ENCODE measurements around the gene CDX1.

The CDX1 gene

GRCh38 chr5:150131978-150132694 lies 34.4 kb upstream of the CDX1 start:
- no peak for DNase-seq (ENCODE audit: low spot score)

GRCh38 chr5:150132740-150133139 lies 33.8 kb upstream of the CDX1 start:
- no peak for DNase-seq (ENCODE audit: low spot score)

- DNase-seq (ENCODE audit: low spot score), result no peak
These were observed 32.9 kb upstream of the CDX1 start for GRCh38 chr5:150133581-150134197.

GRCh38 chr5:150134198-150134588 lies 32.4 kb upstream of the CDX1 start:
- DNase-seq (ENCODE audit: low spot score), result no peak

DNA sequence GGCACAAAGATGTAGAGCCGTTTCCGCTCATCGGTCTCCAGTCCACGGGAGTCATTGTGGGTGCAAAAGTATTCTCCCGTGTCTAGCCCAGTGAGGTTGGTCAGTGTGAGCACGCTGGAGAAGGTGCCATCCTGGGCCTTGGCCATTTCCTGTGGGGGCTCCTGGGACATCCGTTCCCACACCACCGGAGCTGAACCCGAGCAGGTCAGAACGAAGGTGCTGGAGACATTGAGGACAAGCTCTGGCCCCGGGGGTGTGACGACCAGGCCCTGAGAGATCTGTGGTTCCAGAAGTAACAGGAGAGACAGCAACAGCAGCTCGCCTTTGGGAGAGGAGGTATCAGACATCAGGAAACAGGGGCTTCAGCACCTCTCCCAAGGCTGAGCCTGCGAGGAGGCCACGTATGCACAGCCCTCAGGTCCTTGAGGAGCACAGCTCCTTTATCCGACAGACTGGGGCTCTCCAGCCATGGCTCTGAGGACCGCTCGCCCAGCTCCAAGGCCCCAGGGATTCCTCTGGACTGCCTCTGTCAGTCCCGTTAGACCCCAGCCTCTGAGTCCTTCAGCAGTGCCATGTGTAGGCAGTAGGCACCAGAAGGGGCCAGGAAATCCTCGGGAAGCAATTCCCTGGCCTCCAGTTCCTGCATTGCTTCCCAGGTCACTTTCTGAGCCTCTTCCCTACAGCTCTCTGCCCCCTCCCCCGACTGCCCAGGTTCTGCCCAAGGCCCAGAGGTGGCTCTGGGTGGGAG lies 30.8 kb upstream of the CDX1 start:
- no peak for DNase-seq (ENCODE audit: low spot score)

- no peak for DNase-seq (ENCODE audit: low spot score)
These were observed 30.0 kb upstream of the CDX1 start for GRCh38 chr5:150136305-150137167.

DNA sequence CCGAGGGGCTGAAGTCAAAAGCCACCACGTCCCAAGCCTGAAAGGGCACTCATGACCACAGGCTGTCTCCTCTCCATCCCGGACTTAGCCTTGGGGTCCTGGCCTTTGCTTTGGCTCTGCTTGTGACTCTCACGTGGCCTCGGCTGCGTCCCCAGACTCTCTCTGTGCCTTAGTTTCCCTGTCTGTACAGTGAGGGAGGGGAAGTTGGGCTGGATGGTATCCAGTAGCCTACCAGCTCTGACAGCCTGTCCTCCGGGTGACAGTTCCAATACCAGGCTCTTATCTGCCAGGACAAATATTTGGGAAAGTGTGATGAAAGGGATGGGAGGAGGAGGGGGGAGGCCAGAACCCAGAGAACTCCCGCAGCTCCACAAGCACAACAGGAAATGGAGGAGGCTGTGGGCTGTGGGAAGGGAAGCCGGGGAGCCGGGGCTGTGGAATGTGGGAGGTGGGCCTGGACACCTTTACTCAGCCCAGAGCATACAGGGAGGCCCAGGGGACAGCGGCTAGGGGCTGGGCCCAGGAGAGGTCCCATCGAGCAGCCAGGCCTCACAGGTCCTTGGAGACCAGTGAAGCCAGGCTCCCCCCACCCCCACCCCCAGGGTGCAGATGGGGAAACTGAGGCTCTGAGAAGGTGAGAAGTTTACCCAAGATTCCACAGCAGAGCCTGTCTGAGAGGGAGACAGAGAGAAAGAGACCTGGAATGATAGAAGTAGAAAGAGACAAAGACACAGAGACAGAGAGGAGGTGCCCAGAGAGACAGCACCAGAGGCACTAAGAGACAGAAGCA lies 29.2 kb upstream of the CDX1 start:
- DNase-seq (ENCODE audit: low spot score), result peak; percentile 71

GRCh38 chr5:150137997-150138396 lies 28.6 kb upstream of the CDX1 start:
- no peak for DNase-seq (ENCODE audit: low spot score)

DNA sequence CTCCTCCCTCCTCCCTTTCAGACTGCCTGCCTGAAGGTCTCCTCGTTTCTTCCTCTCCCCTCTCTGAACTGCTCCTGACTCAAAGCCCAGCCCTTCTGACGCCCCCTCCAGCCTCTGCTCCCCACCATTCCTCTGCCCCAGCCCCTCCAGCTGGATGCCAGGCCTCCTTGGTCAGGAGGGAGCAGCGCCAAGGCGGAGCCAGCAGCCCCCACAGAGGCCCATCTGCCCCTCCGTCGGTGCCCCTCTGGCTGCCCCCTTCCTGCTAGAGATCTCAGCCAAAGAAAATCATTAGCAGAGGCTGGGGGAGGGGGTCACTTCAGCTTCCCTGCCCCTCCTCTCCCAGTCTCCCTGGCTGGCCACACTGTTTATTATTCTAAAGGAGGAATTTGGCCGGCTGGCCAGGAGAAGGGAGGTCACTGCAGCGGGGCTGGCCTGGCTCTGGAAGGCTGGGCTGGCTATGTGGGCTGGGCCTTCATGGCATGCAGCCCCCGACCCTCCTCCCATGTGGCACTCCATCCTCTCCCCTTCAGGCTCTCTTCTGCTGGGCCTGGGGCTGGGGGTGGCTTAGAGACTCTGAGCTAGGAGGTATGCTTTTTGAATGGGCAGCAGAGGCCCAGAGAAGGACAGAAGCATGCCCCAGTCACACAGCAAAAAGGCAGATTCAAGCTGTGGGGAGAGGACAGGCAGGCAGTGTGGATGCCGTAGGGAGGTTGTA lies 27.9 kb upstream of the CDX1 start:
- peak; percentile 46 for DNase-seq (ENCODE audit: low spot score)

DNA sequence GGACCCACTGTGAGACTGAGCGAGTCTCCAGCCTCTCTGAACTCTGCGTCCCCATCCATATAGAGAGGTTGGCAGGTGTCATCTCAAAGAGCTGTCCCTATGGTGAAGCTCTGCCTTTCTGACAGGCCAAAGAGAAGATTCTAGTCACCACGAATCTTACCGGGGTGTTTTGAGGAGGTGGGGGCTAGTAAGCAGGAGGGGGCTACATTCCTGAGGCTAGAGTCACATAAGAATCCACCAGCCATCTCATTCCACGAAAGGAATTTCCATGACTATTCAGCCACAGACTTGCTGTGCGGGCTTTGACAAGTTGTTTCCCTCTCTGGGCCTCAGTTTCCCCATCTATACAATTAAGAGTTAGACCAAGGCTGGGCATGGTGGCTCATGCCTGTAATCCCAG lies 27.2 kb upstream of the CDX1 start:
- no peak for DNase-seq (ENCODE audit: low spot score)

- no peak for DNase-seq (ENCODE audit: low spot score)
These were observed 25.7 kb upstream of the CDX1 start for GRCh38 chr5:150140830-150141229.

GRCh38 chr5:150141544-150142184 lies 24.9 kb upstream of the CDX1 start:
- DNase-seq (ENCODE audit: low spot score), result no peak

GRCh38 chr5:150142185-150142958 lies 24.2 kb upstream of the CDX1 start:
- DNase-seq (ENCODE audit: low spot score), result no peak

DNA sequence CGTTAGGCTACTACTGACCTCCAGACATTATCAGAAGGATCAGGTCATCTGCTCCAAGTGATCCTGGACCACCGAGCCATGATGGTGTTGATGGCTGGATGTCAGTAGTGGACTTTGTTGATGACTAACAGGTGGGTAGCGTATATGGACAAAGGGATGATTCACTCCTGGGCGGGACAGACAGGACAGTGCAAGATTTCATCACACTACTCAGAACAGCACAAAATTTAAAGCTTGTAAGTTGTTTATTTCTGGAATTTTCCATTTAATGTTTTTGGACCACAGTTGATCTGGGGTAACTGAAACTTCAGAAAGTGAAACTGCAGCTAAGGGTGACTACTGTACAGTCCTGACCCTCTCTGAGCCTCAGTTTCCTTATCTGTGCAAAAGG lies 23.6 kb upstream of the CDX1 start:
- DNase-seq (ENCODE audit: low spot score), result no peak

DNA sequence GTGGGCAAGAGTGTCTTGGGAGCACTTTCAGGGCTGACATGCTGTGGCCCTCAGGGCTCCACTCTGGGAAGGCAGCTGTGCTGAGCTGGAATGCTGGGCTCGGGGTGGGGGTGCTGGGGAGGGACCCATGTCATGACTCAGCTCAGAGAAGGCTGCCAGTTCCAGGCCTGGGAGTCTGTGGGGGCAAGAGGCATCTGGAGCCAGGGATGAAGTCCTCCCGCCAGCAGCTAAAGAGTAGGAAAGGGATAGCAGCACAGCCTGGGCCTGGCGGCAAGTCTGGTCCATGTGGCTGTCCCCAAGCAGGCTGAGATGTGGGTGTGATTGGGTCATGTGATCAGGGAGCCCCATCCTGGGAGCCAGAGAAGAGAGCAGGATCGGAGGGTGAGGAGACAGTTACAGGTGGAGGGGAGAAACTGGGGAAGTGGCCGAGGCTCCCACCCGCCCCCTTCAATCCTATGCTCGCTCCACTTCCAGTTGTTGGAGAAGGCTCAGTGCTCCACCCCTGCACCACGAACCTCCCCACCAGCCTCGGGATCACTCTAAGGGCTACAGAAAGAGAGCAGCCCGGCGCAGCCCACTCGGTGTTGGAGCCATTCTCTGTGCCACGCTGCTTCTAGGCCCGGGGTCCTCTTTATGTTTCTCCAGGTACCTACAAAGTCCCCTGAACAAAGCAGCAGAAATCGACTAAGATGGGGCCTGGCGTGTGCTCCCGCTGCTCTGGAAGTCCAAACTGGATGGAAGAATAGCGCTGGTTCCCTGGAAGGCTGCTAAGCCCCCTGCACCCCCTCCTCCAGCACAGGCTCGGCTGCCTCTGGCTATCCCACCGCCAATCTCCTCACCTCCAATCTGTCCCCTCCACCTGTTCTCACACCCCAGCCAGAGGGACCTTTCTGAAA lies 23.0 kb upstream of the CDX1 start:
- no peak for DNase-seq (ENCODE audit: low spot score)

DNA sequence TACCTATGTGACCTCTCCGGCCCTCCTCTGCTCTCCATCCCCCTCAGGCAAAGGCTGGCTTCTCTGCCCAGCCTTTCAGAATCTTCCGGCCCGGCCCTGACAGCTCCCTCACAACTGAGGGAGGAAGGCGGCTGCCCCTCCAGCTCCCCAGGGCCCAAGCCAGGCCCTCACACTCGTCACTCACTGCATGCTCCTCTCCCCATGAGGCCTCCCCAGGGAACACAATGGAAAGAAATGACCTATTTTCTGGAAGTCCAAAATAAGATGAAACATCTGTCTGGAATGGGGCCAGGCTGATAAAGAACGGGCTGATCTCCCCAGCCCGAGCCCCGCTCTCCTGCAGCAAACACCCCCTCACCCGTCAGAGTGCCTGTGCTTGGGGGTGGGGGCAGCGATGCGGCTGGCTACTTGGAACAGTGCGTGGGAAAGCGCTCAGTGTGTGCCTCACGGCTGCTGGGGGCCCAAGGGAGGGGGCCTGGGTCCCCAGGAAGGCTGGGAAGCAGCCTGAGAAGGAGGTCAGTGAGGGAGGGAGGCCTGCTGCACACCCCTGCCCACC lies 22.3 kb upstream of the CDX1 start:
- no peak for DNase-seq (ENCODE audit: low spot score)

DNA sequence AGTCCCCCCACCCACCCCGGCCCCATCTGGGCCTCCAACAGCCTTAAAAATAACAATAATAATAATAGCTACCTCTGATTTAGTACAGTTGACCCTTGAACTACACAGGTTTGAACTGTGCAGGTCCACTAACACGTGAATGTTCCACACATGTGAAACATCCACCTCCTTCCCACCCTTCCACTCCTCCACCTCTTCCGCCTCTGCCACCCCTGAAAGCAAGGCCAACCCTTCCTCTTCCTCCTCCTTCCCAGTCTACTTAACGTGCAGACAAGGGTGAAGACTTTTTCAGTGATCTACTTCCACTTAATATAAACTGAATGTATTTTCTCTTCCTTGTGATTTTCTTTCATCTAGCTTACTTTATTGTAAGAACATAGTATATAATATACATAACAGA lies 21.7 kb upstream of the CDX1 start:
- no peak for DNase-seq (ENCODE audit: low spot score)

DNA sequence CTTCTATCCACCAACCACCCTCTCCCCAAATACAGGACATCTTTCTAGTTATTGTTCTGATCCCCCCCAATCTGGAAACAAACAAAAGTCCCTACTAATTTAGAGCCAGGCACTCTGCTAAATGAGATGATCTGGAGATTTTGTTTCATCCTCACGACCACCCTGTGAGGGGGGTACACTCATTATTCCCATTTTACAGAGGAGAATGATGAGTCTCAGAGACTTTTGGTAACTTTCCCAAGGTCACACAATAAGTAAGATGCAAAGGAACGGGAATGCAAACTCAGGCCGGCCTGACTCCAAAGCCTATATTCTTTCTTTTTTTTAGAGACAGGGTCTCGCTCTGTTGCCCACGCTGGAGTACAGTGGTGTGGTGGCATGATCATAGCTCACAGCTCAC lies 20.3 kb upstream of the CDX1 start:
- DNase-seq (ENCODE audit: low spot score), result no peak

All from HuH-7 (cell line).